ENCODE results near the gene FARS2.

The FARS2 gene

GRCh38 chr6:5260111-5260620 is 1.1 kb upstream of the FARS2 start:
- TF ChIP-seq, protein P1, sequence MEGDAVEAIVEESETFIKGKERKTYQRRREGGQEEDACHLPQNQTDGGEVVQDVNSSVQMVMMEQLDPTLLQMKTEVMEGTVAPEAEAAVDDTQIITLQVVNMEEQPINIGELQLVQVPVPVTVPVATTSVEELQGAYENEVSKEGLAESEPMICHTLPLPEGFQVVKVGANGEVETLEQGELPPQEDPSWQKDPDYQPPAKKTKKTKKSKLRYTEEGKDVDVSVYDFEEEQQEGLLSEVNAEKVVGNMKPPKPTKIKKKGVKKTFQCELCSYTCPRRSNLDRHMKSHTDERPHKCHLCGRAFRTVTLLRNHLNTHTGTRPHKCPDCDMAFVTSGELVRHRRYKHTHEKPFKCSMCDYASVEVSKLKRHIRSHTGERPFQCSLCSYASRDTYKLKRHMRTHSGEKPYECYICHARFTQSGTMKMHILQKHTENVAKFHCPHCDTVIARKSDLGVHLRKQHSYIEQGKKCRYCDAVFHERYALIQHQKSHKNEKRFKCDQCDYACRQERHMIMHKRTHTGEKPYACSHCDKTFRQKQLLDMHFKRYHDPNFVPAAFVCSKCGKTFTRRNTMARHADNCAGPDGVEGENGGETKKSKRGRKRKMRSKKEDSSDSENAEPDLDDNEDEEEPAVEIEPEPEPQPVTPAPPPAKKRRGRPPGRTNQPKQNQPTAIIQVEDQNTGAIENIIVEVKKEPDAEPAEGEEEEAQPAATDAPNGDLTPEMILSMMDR (IDR thresholded peaks at IDR 0.05; ENCODE audit: borderline replicate concordance, insufficient read depth, low read depth, low read length), result no peak
- H3K4me3 ChIP-seq (ENCODE audit: low read depth, low read length), result peak overlapping the region; percentile 67

DNA sequence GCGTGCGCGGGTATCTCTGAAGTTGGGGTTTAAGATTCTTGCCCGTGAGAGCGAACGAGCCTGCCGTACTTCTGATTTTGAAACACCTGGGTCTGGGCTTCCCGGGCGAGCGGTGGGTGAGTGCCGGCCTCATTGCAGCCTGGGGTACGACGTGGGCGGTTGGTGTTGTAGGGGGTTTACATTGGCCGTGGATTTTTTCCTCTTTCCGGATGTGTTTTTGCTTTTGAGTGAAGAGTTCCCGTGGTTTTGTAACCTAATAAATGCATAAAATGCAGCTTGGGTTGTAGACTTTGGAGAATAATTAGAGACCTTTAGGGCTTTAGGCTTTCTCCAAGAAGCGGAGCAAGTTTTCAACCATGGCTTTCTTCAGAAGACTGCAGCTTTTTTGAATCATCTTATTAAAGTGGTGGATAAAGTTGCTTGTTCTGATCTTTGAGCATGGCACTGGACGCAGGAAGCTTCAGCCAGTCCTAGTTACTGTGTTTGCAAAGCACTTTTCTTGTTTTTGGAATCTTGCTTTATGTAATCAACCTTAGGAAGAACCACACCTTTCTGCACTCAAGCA is 314 bp downstream of the FARS2 start:
- H3K4me3 ChIP-seq (ENCODE audit: low read depth, low read length), result peak overlapping the region; percentile 67
- TF ChIP-seq, protein P1 (IDR thresholded peaks at IDR 0.05; ENCODE audit: borderline replicate concordance, insufficient read depth, low read depth, low read length), result no peak

- TF ChIP-seq, protein P1 (IDR thresholded peaks at IDR 0.05; ENCODE audit: borderline replicate concordance, insufficient read depth, low read depth, low read length), result no peak
- H3K4me3 ChIP-seq (ENCODE audit: low read depth, low read length), result no peak overlapping the region
Observed at GRCh38 chr6:5266423-5266822, 5.1 kb downstream of the FARS2 start.

- TF ChIP-seq, protein P1 (IDR thresholded peaks at IDR 0.05; ENCODE audit: borderline replicate concordance, insufficient read depth, low read depth, low read length), result no peak
- H3K4me3 ChIP-seq (ENCODE audit: low read depth, low read length), result no peak overlapping the region
Observed at GRCh38 chr6:5270093-5270680, 8.9 kb downstream of the FARS2 start.

DNA sequence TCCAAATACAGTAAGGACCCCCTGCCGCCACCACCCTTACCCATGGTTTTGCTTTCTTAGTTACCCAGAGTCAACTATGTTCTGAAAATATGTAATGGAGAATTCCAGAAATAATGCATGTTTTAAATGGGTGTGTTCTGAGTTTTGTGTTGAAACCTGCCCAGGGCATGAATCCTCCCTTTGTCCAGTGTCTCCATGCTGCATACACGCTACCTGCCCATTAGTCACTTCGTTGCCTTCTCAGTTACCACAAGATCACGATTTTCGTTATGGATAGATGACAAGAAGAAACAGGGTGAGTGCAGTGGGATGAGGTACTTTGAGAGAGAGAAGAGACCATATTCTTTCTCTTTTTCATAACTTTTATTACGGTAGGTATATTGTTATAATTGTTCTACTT is 10.6 kb downstream of the FARS2 start:
- TF ChIP-seq, protein P1 (IDR thresholded peaks at IDR 0.05; ENCODE audit: borderline replicate concordance, insufficient read depth, low read depth, low read length), result no peak
- H3K4me3 ChIP-seq (ENCODE audit: low read depth, low read length), result no peak overlapping the region

DNA sequence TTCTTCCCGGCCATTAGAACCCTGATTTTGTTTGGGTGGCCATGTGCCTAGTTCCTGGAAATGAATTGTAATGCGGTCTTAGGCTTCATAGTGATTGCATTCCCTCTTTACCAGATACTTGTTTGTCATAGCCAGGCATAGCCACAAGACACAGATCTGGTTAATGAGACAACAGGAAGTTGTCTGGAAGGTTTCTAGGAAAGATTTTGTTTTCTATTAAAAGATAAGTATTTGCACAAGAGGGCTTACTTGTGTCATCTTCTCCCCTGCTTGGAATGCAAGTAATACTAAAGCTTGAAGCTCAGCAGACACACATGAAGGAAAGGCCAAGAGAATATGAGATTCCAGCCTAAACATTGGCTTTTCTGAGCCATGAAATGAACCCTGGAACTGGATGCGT is 12.9 kb downstream of the FARS2 start:
- H3K4me3 ChIP-seq (ENCODE audit: low read depth, low read length), result no peak overlapping the region
- TF ChIP-seq, protein P1 (IDR thresholded peaks at IDR 0.05; ENCODE audit: borderline replicate concordance, insufficient read depth, low read depth, low read length), result no peak

GRCh38 chr6:5275497-5275896 is 14.2 kb downstream of the FARS2 start:
- H3K4me3 ChIP-seq (ENCODE audit: low read depth, low read length), result no peak overlapping the region
- TF ChIP-seq, protein P1 (IDR thresholded peaks at IDR 0.05; ENCODE audit: borderline replicate concordance, insufficient read depth, low read depth, low read length), result no peak
